Activated B cell treated with CpG ODN at 0.5 μM for 24 hours (primary cell): ENCODE results near the gene NEURL1B. TPM values are rescaled to one million over a fixed set of nuclear protein-coding genes. Genes with fewer than 3 reads are reported as not detected.

Experiments used
- ATAC-seq: fragments of 200-7000 bp; cut with Tn5 transposase; one replicate; pipeline ENCODE4 v1.10.0; 2021; ENCODE audit warnings: low read depth, mild to moderate bottlenecking, moderate library complexity
- CTCF ChIA-PET: fragments of 350-600 bp; sonication (Branson Sonifier 250); formaldehyde crosslinking; loops from one replicate; lab custom pipeline; 2021; ENCODE audit warnings: antibody characterized with exemption; lab: Charles Lee
- POLR2A ChIA-PET: fragments of 350-600 bp; sonication (Branson Sonifier 250); formaldehyde crosslinking; loops from one replicate; lab custom pipeline; 2021; ENCODE audit warnings: antibody characterized with exemption; lab: Charles Lee
- DNase-seq: peaks from one replicate; pipeline ENCODE4 v3.0.0; 2022
- H3K27ac Mint-ChIP-seq: one replicate; pipeline ENCODE4 v1.8.0; 2020; ENCODE audit warnings: mixed read lengths
- H3K27me3 Mint-ChIP-seq: one replicate; pipeline ENCODE4 v1.8.0; 2021; ENCODE audit warnings: mixed read lengths
- H3K36me3 Mint-ChIP-seq: one replicate; pipeline ENCODE4 v1.8.0; 2021; ENCODE audit warnings: low read depth, mixed read lengths
- H3K4me1 Mint-ChIP-seq: one replicate; pipeline ENCODE4 v1.8.0; 2021; ENCODE audit warnings: mixed read lengths
- H3K4me3 Mint-ChIP-seq: one replicate; pipeline ENCODE4 v1.8.0; 2020; ENCODE audit warnings: mild to moderate bottlenecking, mixed read lengths
- H3K9me3 Mint-ChIP-seq: one replicate; pipeline ENCODE4 v1.8.0; 2020; ENCODE audit warnings: mixed read lengths
- intact Hi-C: fragments of 100-400 bp; cut with micrococcal nuclease; formaldehyde crosslinking; loops from one replicate; pipeline ENCODE4 v1.15.1; 2024
- total RNA-seq: library from RNA; stranded (reverse); gene quantifications from 2 replicates; pipeline ENCODE4 v1.2.3, GENCODE V29; 2022
- TF ChIP-seq, protein P1 (sequence below): fragments of 200-600 bp; IDR thresholded peaks from one replicate; pipeline ENCODE4 v1.8.0; 2022; ENCODE audit warnings: antibody characterized with exemption, mild to moderate bottlenecking

Gene NEURL1B, protein sequence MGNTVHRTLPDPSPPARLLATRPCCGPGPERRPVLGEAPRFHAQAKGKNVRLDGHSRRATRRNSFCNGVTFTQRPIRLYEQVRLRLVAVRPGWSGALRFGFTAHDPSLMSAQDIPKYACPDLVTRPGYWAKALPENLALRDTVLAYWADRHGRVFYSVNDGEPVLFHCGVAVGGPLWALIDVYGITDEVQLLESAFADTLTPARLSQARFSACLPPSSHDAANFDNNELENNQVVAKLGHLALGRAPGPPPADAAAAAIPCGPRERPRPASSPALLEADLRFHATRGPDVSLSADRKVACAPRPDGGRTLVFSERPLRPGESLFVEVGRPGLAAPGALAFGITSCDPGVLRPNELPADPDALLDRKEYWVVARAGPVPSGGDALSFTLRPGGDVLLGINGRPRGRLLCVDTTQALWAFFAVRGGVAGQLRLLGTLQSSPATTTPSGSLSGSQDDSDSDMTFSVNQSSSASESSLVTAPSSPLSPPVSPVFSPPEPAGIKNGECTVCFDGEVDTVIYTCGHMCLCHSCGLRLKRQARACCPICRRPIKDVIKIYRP
- 0.07 and 0.09 TPM in 2 replicates for total RNA-seq

DNA sequence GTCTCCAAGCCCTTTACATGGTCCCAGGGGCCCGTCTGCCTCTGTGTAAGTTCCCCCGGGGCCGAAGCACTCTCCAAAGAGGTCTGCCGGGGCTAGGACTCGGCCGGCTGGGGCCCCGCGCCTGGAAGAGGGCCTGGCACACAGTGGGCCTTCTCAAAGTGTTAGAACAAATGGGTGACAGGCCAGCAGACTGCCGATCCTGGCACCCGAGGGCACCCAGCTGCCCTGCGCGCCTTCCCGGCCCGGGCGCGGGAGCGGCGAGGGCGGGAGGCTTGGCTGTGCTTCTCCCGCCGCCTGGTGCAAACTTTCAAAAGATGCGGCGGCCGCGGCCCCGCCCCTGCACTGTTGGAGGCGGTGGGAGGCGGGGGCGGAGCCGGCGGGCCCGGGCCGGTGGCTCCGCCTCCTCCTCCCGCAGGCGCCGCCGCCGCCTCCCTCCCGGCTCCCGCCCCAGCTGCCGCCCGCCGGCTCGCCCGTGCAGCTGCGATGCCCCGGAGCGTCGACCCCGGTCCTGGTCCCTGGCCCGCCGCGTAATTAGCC is at the start of gene NEURL1B:
NEURL1B (plus strand) TSS at position 442 of the 537 bp plus-strand sequence. CDS start 144 bp downstream, outside the sequence.
- ChIA-PET CTCF (no interaction called here), POLR2A (no interaction called here)

DNA sequence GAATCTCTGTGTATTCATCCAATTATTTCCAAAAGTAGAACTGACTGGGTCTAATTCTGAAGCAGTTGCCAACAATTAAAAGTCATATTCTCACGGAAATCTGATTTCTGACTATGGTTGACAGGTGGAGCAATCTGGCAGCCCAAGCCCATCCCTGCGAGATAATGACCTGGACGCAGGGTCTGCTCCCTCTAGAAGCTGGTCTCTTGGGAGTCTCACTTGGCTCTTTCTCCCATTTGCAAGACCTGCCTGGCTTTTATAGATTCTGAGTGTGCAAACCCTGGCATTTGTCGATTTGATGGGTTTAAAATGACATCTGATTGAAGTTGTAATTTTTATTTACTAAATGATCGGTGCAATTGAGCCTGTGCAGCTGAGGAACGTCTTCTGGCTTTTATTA is 49.4 kb upstream of the NEURL1B start:
- CTCF ChIA-PET: interaction anchor here (0.6 kb wide), 1 partner anchor 1239 kb away, joined by 3 read pairs; no protein-coding TSS in a partner anchor
- no peak for DNase-seq
- TF ChIP-seq, protein P1, sequence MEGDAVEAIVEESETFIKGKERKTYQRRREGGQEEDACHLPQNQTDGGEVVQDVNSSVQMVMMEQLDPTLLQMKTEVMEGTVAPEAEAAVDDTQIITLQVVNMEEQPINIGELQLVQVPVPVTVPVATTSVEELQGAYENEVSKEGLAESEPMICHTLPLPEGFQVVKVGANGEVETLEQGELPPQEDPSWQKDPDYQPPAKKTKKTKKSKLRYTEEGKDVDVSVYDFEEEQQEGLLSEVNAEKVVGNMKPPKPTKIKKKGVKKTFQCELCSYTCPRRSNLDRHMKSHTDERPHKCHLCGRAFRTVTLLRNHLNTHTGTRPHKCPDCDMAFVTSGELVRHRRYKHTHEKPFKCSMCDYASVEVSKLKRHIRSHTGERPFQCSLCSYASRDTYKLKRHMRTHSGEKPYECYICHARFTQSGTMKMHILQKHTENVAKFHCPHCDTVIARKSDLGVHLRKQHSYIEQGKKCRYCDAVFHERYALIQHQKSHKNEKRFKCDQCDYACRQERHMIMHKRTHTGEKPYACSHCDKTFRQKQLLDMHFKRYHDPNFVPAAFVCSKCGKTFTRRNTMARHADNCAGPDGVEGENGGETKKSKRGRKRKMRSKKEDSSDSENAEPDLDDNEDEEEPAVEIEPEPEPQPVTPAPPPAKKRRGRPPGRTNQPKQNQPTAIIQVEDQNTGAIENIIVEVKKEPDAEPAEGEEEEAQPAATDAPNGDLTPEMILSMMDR: no peak

More for the DNA sequence above, at the start of gene NEURL1B:
- H3K4me1 Mint-ChIP-seq: peaks cover 12% of the 10 kb centered on the region
- DNase-seq (no peak), ATAC-seq (peak; percentile 75)
- no peaks in the 10 kb centered on the region for H3K9me3 Mint-ChIP-seq
- H3K27me3 Mint-ChIP-seq: peaks cover 42% of the 10 kb centered on the region
- peak within 1 kb of the TSS; percentile 60 for H3K4me3 Mint-ChIP-seq
- no peaks in the 10 kb centered on the region for H3K36me3 Mint-ChIP-seq
- TF ChIP-seq, protein P1: no peak
- intact Hi-C loops: no loop called here
- H3K27ac Mint-ChIP-seq: no peak within 1 kb of the TSS

GRCh38 chr5:172592881-172593280 is 48.2 kb upstream of the NEURL1B start:
- Mint-ChIP-seq H3K27me3 (peaks cover 8% of the 10 kb centered on the region), H3K4me3 (no peak overlapping the region), H3K4me1 (no peaks in the 10 kb centered on the region), H3K9me3 (no peaks in the 10 kb centered on the region), H3K27ac (no peak overlapping the region), H3K36me3 (no peaks in the 10 kb centered on the region)
- ATAC-seq (no peak), DNase-seq (no peak)
- TF ChIP-seq, protein P1: no peak
- ChIA-PET CTCF (no interaction called here), POLR2A (no interaction called here)
- intact Hi-C loops: no loop called here

More for the DNA sequence above, 49.4 kb upstream of the NEURL1B start:
- POLR2A ChIA-PET: no interaction called here
- intact Hi-C loops: no loop called here
- Mint-ChIP-seq H3K9me3 (no peaks in the 10 kb centered on the region), H3K4me3 (no peak overlapping the region), H3K4me1 (no peaks in the 10 kb centered on the region), H3K36me3 (no peaks in the 10 kb centered on the region), H3K27ac (no peak overlapping the region), H3K27me3 (peaks cover 8% of the 10 kb centered on the region)
- no peak for ATAC-seq

DNA sequence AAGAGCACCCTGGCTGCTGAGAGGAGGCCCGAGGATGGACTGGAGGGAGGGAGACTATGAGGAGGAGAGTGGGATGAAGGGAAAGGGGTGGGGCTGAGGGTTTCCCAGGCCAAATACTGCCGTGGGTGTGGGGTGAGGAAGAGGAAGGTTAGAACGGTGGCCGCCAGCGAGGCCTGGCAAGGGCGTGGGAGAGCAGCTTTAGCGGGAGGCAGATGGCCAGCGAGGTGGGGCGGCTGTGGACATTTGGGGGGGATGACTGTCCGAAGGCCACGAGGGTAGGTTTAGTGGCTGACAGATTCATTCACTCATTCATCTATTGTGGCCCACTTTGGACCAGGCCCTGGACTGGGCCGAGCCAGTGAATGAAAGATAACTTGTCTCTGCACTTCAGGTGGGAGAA is 47.8 kb upstream of the NEURL1B start:
- DNase-seq (no peak), ATAC-seq (no peak)
- Mint-ChIP-seq H3K27me3 (peaks cover 8% of the 10 kb centered on the region), H3K4me1 (no peaks in the 10 kb centered on the region), H3K9me3 (no peaks in the 10 kb centered on the region), H3K27ac (no peak overlapping the region), H3K36me3 (no peaks in the 10 kb centered on the region), H3K4me3 (no peak overlapping the region)
- CTCF ChIA-PET: no interaction called here
- intact Hi-C loops: no loop called here
- TF ChIP-seq, protein P1: no peak
- POLR2A ChIA-PET: no interaction called here

DNA sequence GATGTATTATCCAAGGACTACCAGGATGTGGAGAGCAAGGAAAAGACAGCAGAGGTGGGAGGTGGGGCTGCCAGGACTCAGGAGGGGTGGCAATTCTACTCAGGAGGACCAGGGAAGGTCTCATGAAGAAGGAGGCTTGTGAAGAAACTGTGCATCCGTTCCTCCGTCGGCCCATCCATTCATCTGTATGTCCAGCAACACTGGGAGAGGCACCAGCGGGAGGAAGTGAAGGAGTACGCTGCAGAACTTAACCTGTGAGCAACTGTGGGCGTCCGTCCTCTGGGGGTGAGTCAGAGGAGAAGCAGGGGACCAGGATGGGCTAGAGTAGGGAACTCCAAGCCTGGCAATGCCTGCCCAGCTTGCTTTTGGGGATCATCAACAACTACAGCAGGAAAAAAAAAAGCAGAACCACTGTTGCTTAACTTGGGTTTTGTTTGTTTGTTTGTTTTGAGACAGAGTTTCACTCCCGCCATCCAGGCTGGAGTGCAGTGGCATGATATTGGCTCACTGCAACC is 47.3 kb upstream of the NEURL1B start:
- Mint-ChIP-seq H3K9me3 (no peaks in the 10 kb centered on the region), H3K27ac (no peak overlapping the region), H3K4me1 (no peaks in the 10 kb centered on the region), H3K4me3 (no peak overlapping the region), H3K36me3 (no peaks in the 10 kb centered on the region), H3K27me3 (peaks cover 8% of the 10 kb centered on the region)
- intact Hi-C loops: no loop called here
- DNase-seq: no peak
- TF ChIP-seq, protein P1: no peak
- CTCF ChIA-PET: no interaction called here
- ATAC-seq: no peak
- POLR2A ChIA-PET: no interaction called here
